K562 (cell line): ENCODE results near the gene RBM28. TPM values are rescaled to one million over a fixed set of nuclear protein-coding genes. Genes with fewer than 3 reads are reported as not detected.

ENCODE experiments used
- CHD1 ChIP-seq: fragments of 200-600 bp; sonication (generic); IDR thresholded peaks from one replicate; pipeline ENCODE4 v1.6.1; 2012; ENCODE audit warnings: mild to moderate bottlenecking, moderate library complexity, low read length, inconsistent platforms
- CREB1 ChIP-seq, 2 experiments: sonication (generic) in 1 of 2; formaldehyde crosslinking in 1 of 2; IDR thresholded peaks; 2 replicates each; pipeline versions ENCODE4 v1.6.1 to v1.8.0; 2012 to 2022; ENCODE audit warnings: inconsistent platforms in 1 of 2, mild to moderate bottlenecking in 1 of 2, missing genetic modification reagents in 1 of 2, moderate library complexity in 1 of 2
- DMBX1 ChIP-seq: fragments of 250-450 bp; sonication (Bioruptor Pico); IDR thresholded peaks from 2 replicates; pipeline ENCODE4 v1.8.0; 2022; ENCODE audit warnings: inconsistent platforms, mild to moderate bottlenecking, moderate library complexity, borderline replicate concordance
- GABPB1 ChIP-seq: sonication (generic); formaldehyde crosslinking; IDR thresholded peaks from 2 replicates; pipeline ENCODE4 v1.8.0; 2022; ENCODE audit warnings: mild to moderate bottlenecking, missing genetic modification reagents
- GATA2 ChIP-seq: sonication (generic); formaldehyde crosslinking; IDR thresholded peaks from 2 replicates; pipeline ENCODE4 v1.4.0; 2020; ENCODE audit warnings: mild to moderate bottlenecking, missing genetic modification reagents
- HBP1 ChIP-seq: fragments of 450-650 bp; formaldehyde crosslinking; IDR thresholded peaks from 2 replicates; pipeline ENCODE4 v1.4.0; 2022; ENCODE audit warnings: missing genetic modification characterization
- HEY1 ChIP-seq: fragments of 250-450 bp; sonication (Bioruptor Pico); IDR thresholded peaks from 2 replicates; pipeline ENCODE4 v1.5.0; 2020; ENCODE audit warnings: mild to moderate bottlenecking, moderate library complexity, borderline replicate concordance
- IRF9 ChIP-seq: fragments of 450-650 bp; IDR thresholded peaks from 2 replicates; pipeline ENCODE4 v1.6.1; 2016; ENCODE audit warnings: missing biosample characterization, missing genetic modification characterization
- MAFG ChIP-seq: fragments of 450-650 bp; conservative IDR thresholded peaks from 2 replicates; pipeline ENCODE4 v1.6.1; 2016; ENCODE audit warnings: missing genetic modification characterization, missing compliant biosample characterization
- RERE ChIP-seq: sonication (generic); formaldehyde crosslinking; IDR thresholded peaks from 2 replicates; pipeline ENCODE4 v1.8.0; 2023; ENCODE audit warnings: missing genetic modification reagents, mild to moderate bottlenecking, borderline replicate concordance
- SOX6 ChIP-seq: fragments of 450-650 bp; IDR thresholded peaks from 2 replicates; pipeline ENCODE4 v1.6.1; 2014; ENCODE audit warnings: mild to moderate bottlenecking
- ZNF212 ChIP-seq: fragments of 450-650 bp; formaldehyde crosslinking; IDR thresholded peaks from 2 replicates; pipeline ENCODE4 v1.4.0; 2020; ENCODE audit warnings: mild to moderate bottlenecking
- ZNF280A ChIP-seq: fragments of 450-650 bp; IDR thresholded peaks from 2 replicates; pipeline ENCODE4 v1.6.1; 2018; ENCODE audit warnings: mild to moderate bottlenecking, low read depth; ENCODE audit not compliant: partially characterized antibody
- ZNF561 ChIP-seq: fragments of 450-650 bp; formaldehyde crosslinking; conservative IDR thresholded peaks from 2 replicates; pipeline ENCODE4 v1.4.0; 2020; ENCODE audit warnings: mild to moderate bottlenecking, moderate library complexity
- ZNF785 ChIP-seq: fragments of 250-450 bp; sonication (Bioruptor Pico); IDR thresholded peaks from 2 replicates; pipeline ENCODE4 v1.4.0; 2020; ENCODE audit warnings: mild to moderate bottlenecking
- polyA plus RNA-seq, 8 experiments: library from polyadenylated mRNA; depleted of rRNA in 4 of 8; stranded (reverse) in 5 of 8; unstranded in 3 of 8; fragments of >200 nt; fragmentation: Nextera tagmentation in 2 of 8; fragmentation: Illumina TruSeq in 1 of 8; extraction: Ambion mirVana in 2 of 8; extraction: Trizol in 1 of 8; gene quantifications; 2 replicates each; pipeline versions ENCODE4 v1.2.1 to v1.2.3, GENCODE V29; 2011 to 2014; ENCODE audit warnings: inconsistent platforms in 1 of 8, missing spikeins in 1 of 8
- total RNA-seq, 7 experiments: library from RNA; depleted of rRNA in 6 of 7; stranded (reverse); fragments of >200 nt in 6 of 7; fragmentation: Illumina TruSeq in 2 of 7; extraction: Trizol in 2 of 7; gene quantifications; 2 replicates each; pipeline versions ENCODE4 v1.2.1 to v1.2.3, GENCODE V29; 2011 to 2021; ENCODE audit warnings: low replicate concordance in 1 of 7

Gene RBM28
- total and polyA plus RNA-seq, 9 of the 15 experiments (the other 6 are each of a cell fraction or from before 2014, with no cell fraction given), result 65.8 to 213 (median 138) TPM

GRCh38 chr7:128266883-128267594, 76.7 kb downstream of the RBM28 start (continued):
- TF ChIP-seq RERE (CRISPR knock-in tag) (no peak), GABPB1 (CRISPR knock-in tag) (peak; percentile 46; the same call in 1 of the 2 replicates), ZNF280A (no peak), SOX6 (peak; percentile 50; the same call in 1 of the 2 replicates), ZNF561 (CRISPR knock-in tag) (0 out of 2 replicates have a peak, but pooled peaks have one; percentile 17), HBP1 (CRISPR knock-in tag) (peak; percentile 66), ZNF785 (no peak), CREB1 (IDR thresholded peaks at IDR 0.05) (no peak), CREB1 (CRISPR knock-in tag; IDR thresholded peaks at IDR 0.05) (peak; percentile 42; the same call in 1 of the 2 replicates), CHD1 (no peak), IRF9 (tag) (peak; percentile 93), HEY1 (CRISPR knock-in tag) (no peak), MAFG (tag) (0 out of 2 replicates have a peak, but pooled peaks have one; percentile 28), DMBX1 (peak; percentile 75; the same call in 1 of the 2 replicates), GATA2 (CRISPR knock-in tag) (no peak), ZNF212 (CRISPR knock-in tag) (0 out of 2 replicates have a peak, but pooled peaks have one; percentile 72)
